AG10803 (cell line): ENCODE results near the gene SH2D2A.

Experiments
- DNase-seq: peaks from one replicate; pipeline ENCODE4 v3.0.0; 2010; ENCODE audit warnings: low read depth
- H3K4me3 ChIP-seq: 2 replicates; pipeline ENCODE4 v1.5.1; 2011; ENCODE audit warnings: mild to moderate bottlenecking, low read length, control low read depth
- TF ChIP-seq, protein P1 (sequence below): conservative IDR thresholded peaks from 2 replicates; pipeline ENCODE4 v1.5.1; 2011; ENCODE audit warnings: mild to moderate bottlenecking, low read length, control low read depth, inconsistent platforms

SH2D2A gene

DNA sequence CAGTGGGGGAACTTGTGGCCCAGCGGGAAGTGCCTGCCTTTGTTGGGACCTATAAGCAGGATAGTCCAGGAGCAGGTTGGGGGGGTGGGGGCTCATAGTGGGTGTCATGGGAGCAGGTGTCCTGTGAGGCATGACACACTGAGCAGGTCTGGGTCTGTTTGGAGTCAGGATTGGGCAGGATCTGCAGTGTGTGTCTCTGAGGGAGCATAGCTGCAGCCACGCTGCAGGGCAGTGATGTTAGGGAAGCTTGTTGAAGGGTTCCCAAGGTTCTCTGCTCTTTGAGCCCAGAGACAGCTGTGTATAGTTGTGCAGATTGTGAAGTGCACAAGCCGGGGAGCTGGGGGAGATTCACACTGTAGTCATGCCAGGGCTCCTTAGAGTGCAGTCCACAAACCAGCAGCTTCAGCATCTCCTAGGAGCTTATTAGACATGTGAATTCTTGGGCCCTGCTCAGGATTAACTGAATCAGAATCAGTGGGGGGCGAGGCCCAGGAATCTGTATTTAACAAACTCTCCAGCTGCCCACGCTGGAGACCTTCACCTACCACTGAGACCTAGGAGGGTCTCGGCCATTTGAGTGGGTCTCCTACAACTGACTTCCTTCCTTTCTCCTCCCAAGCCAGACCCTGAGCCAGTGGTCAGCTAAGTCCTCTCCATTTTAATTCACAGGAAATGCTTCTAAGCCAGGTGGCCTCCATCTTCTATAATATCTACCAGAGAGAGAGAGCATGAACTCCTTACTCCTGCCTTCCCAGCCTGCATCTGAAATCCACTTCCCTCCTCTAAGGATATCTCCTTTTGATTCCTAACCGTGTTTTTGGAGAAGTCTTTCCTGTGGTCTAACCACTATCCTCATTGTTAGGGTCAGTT lies 31.2 kb upstream of the SH2D2A start:
- no peak overlapping the region for H3K4me3 ChIP-seq
- TF ChIP-seq, protein P1, sequence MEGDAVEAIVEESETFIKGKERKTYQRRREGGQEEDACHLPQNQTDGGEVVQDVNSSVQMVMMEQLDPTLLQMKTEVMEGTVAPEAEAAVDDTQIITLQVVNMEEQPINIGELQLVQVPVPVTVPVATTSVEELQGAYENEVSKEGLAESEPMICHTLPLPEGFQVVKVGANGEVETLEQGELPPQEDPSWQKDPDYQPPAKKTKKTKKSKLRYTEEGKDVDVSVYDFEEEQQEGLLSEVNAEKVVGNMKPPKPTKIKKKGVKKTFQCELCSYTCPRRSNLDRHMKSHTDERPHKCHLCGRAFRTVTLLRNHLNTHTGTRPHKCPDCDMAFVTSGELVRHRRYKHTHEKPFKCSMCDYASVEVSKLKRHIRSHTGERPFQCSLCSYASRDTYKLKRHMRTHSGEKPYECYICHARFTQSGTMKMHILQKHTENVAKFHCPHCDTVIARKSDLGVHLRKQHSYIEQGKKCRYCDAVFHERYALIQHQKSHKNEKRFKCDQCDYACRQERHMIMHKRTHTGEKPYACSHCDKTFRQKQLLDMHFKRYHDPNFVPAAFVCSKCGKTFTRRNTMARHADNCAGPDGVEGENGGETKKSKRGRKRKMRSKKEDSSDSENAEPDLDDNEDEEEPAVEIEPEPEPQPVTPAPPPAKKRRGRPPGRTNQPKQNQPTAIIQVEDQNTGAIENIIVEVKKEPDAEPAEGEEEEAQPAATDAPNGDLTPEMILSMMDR: no peak
- DNase-seq: no peak

- TF ChIP-seq, protein P1: no peak
- no peak overlapping the region for H3K4me3 ChIP-seq
These were observed 30.0 kb upstream of the SH2D2A start for GRCh38 chr1:156846643-156847042.

DNA sequence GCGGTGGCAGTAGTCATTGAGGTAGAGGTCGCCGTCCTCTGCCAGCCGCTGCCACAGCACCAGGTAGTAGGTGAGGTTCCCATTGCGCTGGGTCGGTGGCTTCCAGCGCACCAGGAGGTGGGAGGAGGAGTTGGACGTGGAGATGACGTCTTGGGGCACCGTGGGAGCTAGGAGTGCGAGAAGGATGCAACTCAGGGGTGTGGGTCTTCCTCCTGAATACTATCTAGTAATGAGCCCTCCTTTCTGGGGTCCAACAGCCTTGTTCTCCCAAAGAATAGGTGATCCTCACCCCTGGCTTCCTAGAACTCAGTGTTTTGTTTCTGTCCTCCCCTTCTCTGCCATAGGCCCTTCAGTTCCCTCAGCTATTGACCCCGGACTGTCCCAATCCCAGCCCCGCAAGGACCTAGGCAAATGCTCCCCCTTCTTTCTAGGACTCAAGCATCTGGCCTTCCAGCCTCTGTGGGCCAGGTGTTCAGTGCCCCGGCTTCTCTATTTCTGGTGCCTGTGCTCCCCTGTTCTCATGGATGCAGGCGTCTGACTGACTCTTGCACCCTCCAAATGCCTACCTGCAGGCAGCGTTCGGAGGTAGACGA lies 29.4 kb upstream of the SH2D2A start:
- TF ChIP-seq, protein P1: no peak
- no peak for DNase-seq
- H3K4me3 ChIP-seq: no peak overlapping the region

More at GRCh38 chr1:156846643-156847042, 30.0 kb upstream of the SH2D2A start:
- no peak for DNase-seq

DNA sequence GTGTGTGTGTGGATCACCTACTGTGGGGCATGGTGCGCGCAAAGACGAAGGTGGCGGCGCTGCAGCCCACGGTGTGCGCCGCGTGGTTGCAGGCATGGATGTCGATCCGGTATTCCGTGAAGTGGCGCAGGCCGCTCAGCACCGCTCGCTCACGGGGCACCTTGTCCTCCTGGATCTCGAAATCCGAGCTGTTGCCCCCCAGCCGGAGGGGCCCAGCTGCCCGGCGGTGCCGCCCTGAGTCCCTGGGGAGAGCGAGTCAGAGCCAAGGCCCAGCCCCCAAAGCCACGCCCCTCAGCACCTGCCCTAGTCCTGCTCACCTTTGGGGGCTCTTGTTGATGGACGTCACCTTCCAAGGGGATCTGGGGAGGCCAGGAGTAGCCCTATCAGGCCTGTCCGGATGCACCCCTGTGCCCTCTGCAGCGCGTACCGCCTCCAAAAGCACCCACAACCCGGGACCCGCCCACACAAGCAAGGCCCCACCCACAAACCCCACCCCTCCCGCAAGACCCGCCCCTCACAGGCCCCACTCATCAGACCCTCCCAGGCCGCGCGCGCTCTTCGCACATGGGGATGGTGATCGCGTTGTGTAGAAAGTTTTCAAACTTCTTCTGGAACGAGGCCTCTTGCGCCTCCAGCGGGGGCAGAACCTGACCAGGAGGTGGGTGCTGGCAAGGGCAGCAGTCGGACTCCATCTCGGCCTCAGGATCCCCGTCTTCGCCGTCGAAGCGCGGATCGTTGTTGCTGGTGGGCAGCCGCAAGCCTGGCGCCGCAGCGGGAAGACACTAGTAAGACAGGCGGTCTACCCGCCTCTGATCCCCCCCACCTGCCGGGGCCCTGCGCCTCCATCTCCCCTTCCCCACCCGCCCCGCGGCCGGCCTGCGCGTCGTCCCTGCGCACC lies 28.7 kb upstream of the SH2D2A start:
- TF ChIP-seq, protein P1: no peak
- H3K4me3 ChIP-seq: no peak overlapping the region
- DNase-seq: no peak

DNA sequence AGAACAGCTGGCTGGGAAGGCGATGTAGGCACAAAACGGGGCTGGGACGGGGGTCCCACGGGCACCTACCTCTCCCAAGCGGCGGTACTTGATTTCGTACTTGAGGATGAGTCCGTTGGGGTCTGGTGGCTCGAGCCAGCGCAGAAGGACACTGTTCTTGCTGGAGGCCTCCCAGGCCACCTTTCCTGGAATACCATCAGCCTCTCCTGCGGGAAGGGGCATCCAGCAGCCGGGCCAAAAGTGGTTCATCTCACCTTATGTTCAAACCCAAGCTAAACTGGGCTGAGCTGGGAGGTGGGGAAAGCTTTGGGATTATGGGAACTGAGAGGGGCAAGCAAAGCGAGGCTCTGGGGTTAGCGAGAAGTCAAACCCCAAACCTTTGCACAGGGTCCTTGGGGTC lies 28.0 kb upstream of the SH2D2A start:
- no peak overlapping the region for H3K4me3 ChIP-seq
- DNase-seq: no peak
- TF ChIP-seq, protein P1: no peak

DNA sequence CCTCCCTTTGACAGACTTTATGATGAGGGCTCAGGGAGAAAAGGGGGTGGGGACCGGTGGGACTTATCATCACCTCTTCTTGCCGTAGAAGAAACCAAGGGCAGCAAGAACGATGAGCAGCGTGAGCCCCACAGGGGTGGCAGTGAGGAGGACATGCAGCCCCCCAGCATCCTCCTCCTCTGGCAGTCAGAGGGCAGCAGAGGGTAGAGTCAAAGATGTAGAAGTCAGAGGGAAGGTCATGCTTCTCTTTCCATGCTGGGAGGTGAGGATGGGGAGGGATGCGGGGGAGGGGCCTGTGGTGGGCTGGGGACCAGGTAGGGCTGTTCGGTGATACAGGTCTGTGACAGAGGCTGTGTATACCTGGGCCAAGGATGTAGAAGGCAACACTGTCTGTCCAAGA lies 27.5 kb upstream of the SH2D2A start:
- DNase-seq: no peak
- no peak overlapping the region for H3K4me3 ChIP-seq
- TF ChIP-seq, protein P1: no peak
